ENCODE results near the gene STAT1. TPM values are rescaled to one million over a fixed set of nuclear protein-coding genes. Genes with fewer than 3 reads are reported as not detected.
"Not testable (repeated sequence)": the region's sequence is repeated elsewhere in the genome, so short reads cannot be mapped to it uniquely, and the experiment has no call there.

The STAT1 gene
- total and polyA plus RNA-seq, 5 donors from 2014 or later = 198 to 331 (median 262) TPM

GRCh38 chr2:190996947-190997346 lies 17.0 kb downstream of the STAT1 start:
- Mint-ChIP-seq H3K4me1 (peaks cover 16 to 60% (median 48%) of the 10 kb centered on the region in 4 donors), H3K36me3 (peaks cover 77% of the 10 kb centered on the region), H3K9me3 (no peaks in the 10 kb centered on the region), H3K27ac (peak overlapping the region; percentile 75 to 96 (median 82)), H3K27me3 (no peaks in the 10 kb centered on the region), H3K4me3 (no peak overlapping the region)
- DNase-seq = no peak
- H3K4me1 ChIP-seq (ENCODE audit: control insufficient read depth, insufficient read depth, low read length, poor library complexity, severe bottlenecking) = no peaks in the 10 kb centered on the region
- no peak overlapping the region for H3K27ac ChIP-seq (ENCODE audit: insufficient read depth, low read length, poor library complexity, severe bottlenecking)
- H3K4me3 ChIP-seq (ENCODE audit: low read depth, low read length) = no peak overlapping the region
- no peaks in the 10 kb centered on the region for H3K27me3 ChIP-seq (ENCODE audit: control insufficient read depth, insufficient read depth, low read length)
- peaks cover 95% of the 10 kb centered on the region for H3K36me3 ChIP-seq (ENCODE audit: control insufficient read depth, insufficient read depth, low read length)
- no peaks in the 10 kb centered on the region for H3K9me3 ChIP-seq (ENCODE audit: control insufficient read depth in 2 of 2, low read length in 2 of 2)
- ATAC-seq (ENCODE audit: low read depth in 2 of 2) = no peak

- Mint-ChIP-seq H3K9me3 (no peaks in the 10 kb centered on the region), H3K36me3 (peaks cover 76% of the 10 kb centered on the region), H3K27me3 (no peaks in the 10 kb centered on the region), H3K4me3 (no peak overlapping the region), H3K27ac (peak overlapping the region; percentile 75 to 96 (median 82)), H3K4me1 (peaks cover 15 to 62% (median 45%) of the 10 kb centered on the region in 4 donors)
- H3K4me3 ChIP-seq (ENCODE audit: low read depth, low read length) = no peak overlapping the region
- no peaks in the 10 kb centered on the region for H3K4me1 ChIP-seq (ENCODE audit: control insufficient read depth, insufficient read depth, low read length, poor library complexity, severe bottlenecking)
- DNase-seq = peak; percentile 19 to 63 (median 44)
- no peaks in the 10 kb centered on the region for H3K27me3 ChIP-seq (ENCODE audit: control insufficient read depth, insufficient read depth, low read length)
- H3K9me3 ChIP-seq (ENCODE audit: control insufficient read depth in 2 of 2, low read length in 2 of 2) = no peaks in the 10 kb centered on the region
- ATAC-seq (ENCODE audit: low read depth in 2 of 2) = peak; percentile 64 to 68
- peaks cover 95% of the 10 kb centered on the region for H3K36me3 ChIP-seq (ENCODE audit: control insufficient read depth, insufficient read depth, low read length)
- peak overlapping the region; percentile 53 for H3K27ac ChIP-seq (ENCODE audit: insufficient read depth, low read length, poor library complexity, severe bottlenecking)
Observed at GRCh38 chr2:190996338-190996946, 17.5 kb downstream of the STAT1 start.

GRCh38 chr2:190995315-190995714 lies 18.7 kb downstream of the STAT1 start:
- peak overlapping the region; percentile 75 to 94 (median 88) for H3K27ac Mint-ChIP-seq
- not testable (repeated sequence) for H3K27ac ChIP-seq (ENCODE audit: insufficient read depth, low read length, poor library complexity, severe bottlenecking); H3K27me3 Mint-ChIP-seq; H3K9me3 Mint-ChIP-seq; H3K4me1 ChIP-seq (ENCODE audit: control insufficient read depth, insufficient read depth, low read length, poor library complexity, severe bottlenecking); H3K4me3 Mint-ChIP-seq; H3K4me3 ChIP-seq (ENCODE audit: low read depth, low read length); DNase-seq; ATAC-seq (ENCODE audit: low read depth in 2 of 2); H3K9me3 ChIP-seq (ENCODE audit: control insufficient read depth in 2 of 2, low read length in 2 of 2); H3K27me3 ChIP-seq (ENCODE audit: control insufficient read depth, insufficient read depth, low read length)
- peaks cover 95% of the 10 kb centered on the region for H3K36me3 ChIP-seq (ENCODE audit: control insufficient read depth, insufficient read depth, low read length)
- H3K4me1 Mint-ChIP-seq = peaks cover 15 to 51% (median 37%) of the 10 kb centered on the region in 4 donors
- peaks cover 73% of the 10 kb centered on the region for H3K36me3 Mint-ChIP-seq

- ATAC-seq (ENCODE audit: low read depth in 2 of 2) (no peak), DNase-seq (no peak)
- Mint-ChIP-seq H3K9me3 (no peaks in the 10 kb centered on the region), H3K27me3 (no peaks in the 10 kb centered on the region), H3K4me1 (peaks cover 15 to 52% (median 33%) of the 10 kb centered on the region in 4 donors), H3K4me3 (no peak overlapping the region), H3K36me3 (peaks cover 72% of the 10 kb centered on the region), H3K27ac (peak overlapping the region in 2 of 3 donors; percentile 47 to 75)
- Histone ChIP-seq H3K4me1 (ENCODE audit: control insufficient read depth, insufficient read depth, low read length, poor library complexity, severe bottlenecking) (no peaks in the 10 kb centered on the region), H3K36me3 (ENCODE audit: control insufficient read depth, insufficient read depth, low read length) (peaks cover 95% of the 10 kb centered on the region), H3K27me3 (ENCODE audit: control insufficient read depth, insufficient read depth, low read length) (no peaks in the 10 kb centered on the region), H3K9me3 (ENCODE audit: control insufficient read depth in 2 of 2, low read length in 2 of 2) (no peaks in the 10 kb centered on the region), H3K27ac (ENCODE audit: insufficient read depth, low read length, poor library complexity, severe bottlenecking) (no peak overlapping the region), H3K4me3 (ENCODE audit: low read depth, low read length) (no peak overlapping the region)
Observed at GRCh38 chr2:190994148-190994547, 19.8 kb downstream of the STAT1 start.

GRCh38 chr2:190993292-190993643 lies 20.7 kb downstream of the STAT1 start:
- Histone ChIP-seq H3K36me3 (ENCODE audit: control insufficient read depth, insufficient read depth, low read length) (peaks cover 97% of the 10 kb centered on the region), H3K9me3 (ENCODE audit: control insufficient read depth in 2 of 2, low read length in 2 of 2) (no peaks in the 10 kb centered on the region), H3K27me3 (ENCODE audit: control insufficient read depth, insufficient read depth, low read length) (no peaks in the 10 kb centered on the region), H3K4me1 (ENCODE audit: control insufficient read depth, insufficient read depth, low read length, poor library complexity, severe bottlenecking) (no peaks in the 10 kb centered on the region), H3K27ac (ENCODE audit: insufficient read depth, low read length, poor library complexity, severe bottlenecking) (no peak overlapping the region), H3K4me3 (ENCODE audit: low read depth, low read length) (no peak overlapping the region)
- no peaks in the 10 kb centered on the region for H3K9me3 Mint-ChIP-seq
- H3K4me1 Mint-ChIP-seq = peaks cover 15 to 48% (median 30%) of the 10 kb centered on the region in 4 donors
- H3K27ac Mint-ChIP-seq = peak overlapping the region in 2 of 3 donors; percentile 13 to 78
- H3K27me3 Mint-ChIP-seq = no peaks in the 10 kb centered on the region
- DNase-seq = no peak
- peaks cover 76% of the 10 kb centered on the region for H3K36me3 Mint-ChIP-seq
- no peak overlapping the region for H3K4me3 Mint-ChIP-seq
- ATAC-seq (ENCODE audit: low read depth in 2 of 2) = no peak

- Histone ChIP-seq H3K27ac (ENCODE audit: insufficient read depth, low read length, poor library complexity, severe bottlenecking) (no peak overlapping the region), H3K4me1 (ENCODE audit: control insufficient read depth, insufficient read depth, low read length, poor library complexity, severe bottlenecking) (no peaks in the 10 kb centered on the region), H3K27me3 (ENCODE audit: control insufficient read depth, insufficient read depth, low read length) (no peaks in the 10 kb centered on the region), H3K4me3 (ENCODE audit: low read depth, low read length) (no peak overlapping the region), H3K9me3 (ENCODE audit: control insufficient read depth in 2 of 2, low read length in 2 of 2) (no peaks in the 10 kb centered on the region), H3K36me3 (ENCODE audit: control insufficient read depth, insufficient read depth, low read length) (peaks cover 96% of the 10 kb centered on the region)
- H3K4me3 Mint-ChIP-seq = no peak overlapping the region
- H3K27ac Mint-ChIP-seq = peak overlapping the region in 2 of 3 donors; percentile 65 to 91
- H3K27me3 Mint-ChIP-seq = no peaks in the 10 kb centered on the region
- ATAC-seq (ENCODE audit: low read depth in 2 of 2) (no peak), DNase-seq (no peak)
- peaks cover 23 to 35% (median 24%) of the 10 kb centered on the region in 4 donors for H3K4me1 Mint-ChIP-seq
- no peaks in the 10 kb centered on the region for H3K9me3 Mint-ChIP-seq
- H3K36me3 Mint-ChIP-seq = peaks cover 74% of the 10 kb centered on the region
Observed at GRCh38 chr2:190990132-190990531, 23.8 kb downstream of the STAT1 start.

GRCh38 chr2:190988910-190989309 lies 25.1 kb downstream of the STAT1 start:
- Histone ChIP-seq H3K4me3 (ENCODE audit: low read depth, low read length) (no peak overlapping the region), H3K9me3 (ENCODE audit: control insufficient read depth in 2 of 2, low read length in 2 of 2) (no peaks in the 10 kb centered on the region), H3K27me3 (ENCODE audit: control insufficient read depth, insufficient read depth, low read length) (no peaks in the 10 kb centered on the region), H3K4me1 (ENCODE audit: control insufficient read depth, insufficient read depth, low read length, poor library complexity, severe bottlenecking) (no peaks in the 10 kb centered on the region), H3K27ac (ENCODE audit: insufficient read depth, low read length, poor library complexity, severe bottlenecking) (no peak overlapping the region), H3K36me3 (ENCODE audit: control insufficient read depth, insufficient read depth, low read length) (peaks cover 97% of the 10 kb centered on the region)
- no peaks in the 10 kb centered on the region for H3K27me3 Mint-ChIP-seq
- H3K4me1 Mint-ChIP-seq = peaks cover 18 to 41% (median 28%) of the 10 kb centered on the region in 4 donors
- H3K4me3 Mint-ChIP-seq = no peak overlapping the region
- ATAC-seq (ENCODE audit: low read depth in 2 of 2) = no peak
- H3K27ac Mint-ChIP-seq = peak overlapping the region in 2 of 3 donors; percentile 58 to 71
- no peak for DNase-seq
- no peaks in the 10 kb centered on the region for H3K9me3 Mint-ChIP-seq
- H3K36me3 Mint-ChIP-seq = peaks cover 75% of the 10 kb centered on the region

- H3K4me3 Mint-ChIP-seq = no peak overlapping the region
- peaks cover 10 to 34% (median 27%) of the 10 kb centered on the region in 4 donors for H3K4me1 Mint-ChIP-seq
- DNase-seq (no peak), ATAC-seq (ENCODE audit: low read depth in 2 of 2) (no peak)
- H3K36me3 Mint-ChIP-seq = peaks cover 72% of the 10 kb centered on the region
- no peak overlapping the region for H3K4me3 ChIP-seq (ENCODE audit: low read depth, low read length)
- H3K4me1 ChIP-seq (ENCODE audit: control insufficient read depth, insufficient read depth, low read length, poor library complexity, severe bottlenecking) = no peaks in the 10 kb centered on the region
- no peaks in the 10 kb centered on the region for H3K9me3 Mint-ChIP-seq
- H3K9me3 ChIP-seq (ENCODE audit: control insufficient read depth in 2 of 2, low read length in 2 of 2) = no peaks in the 10 kb centered on the region
- H3K27me3 ChIP-seq (ENCODE audit: control insufficient read depth, insufficient read depth, low read length) = no peaks in the 10 kb centered on the region
- H3K36me3 ChIP-seq (ENCODE audit: control insufficient read depth, insufficient read depth, low read length) = peaks cover 97% of the 10 kb centered on the region
- peak overlapping the region in 2 of 3 donors; percentile 58 to 89 for H3K27ac Mint-ChIP-seq
- H3K27me3 Mint-ChIP-seq = no peaks in the 10 kb centered on the region
- H3K27ac ChIP-seq (ENCODE audit: insufficient read depth, low read length, poor library complexity, severe bottlenecking) = no peak overlapping the region
Observed at GRCh38 chr2:190987938-190988337, 26.0 kb downstream of the STAT1 start.

Measured in CD4-positive, CD25-positive, alpha-beta regulatory T cell (primary cell).